NOMO-1 (cell line): ENCODE results near the gene ATF6.

ENCODE experiments used
- DNase-seq, 2 experiments: peaks; one replicate each; lab custom pipeline; 2025; ENCODE audit not compliant: unreplicated experiment in 2 of 2; lab: John Stamatoyannopoulos, UW

ATF6 gene

DNA sequence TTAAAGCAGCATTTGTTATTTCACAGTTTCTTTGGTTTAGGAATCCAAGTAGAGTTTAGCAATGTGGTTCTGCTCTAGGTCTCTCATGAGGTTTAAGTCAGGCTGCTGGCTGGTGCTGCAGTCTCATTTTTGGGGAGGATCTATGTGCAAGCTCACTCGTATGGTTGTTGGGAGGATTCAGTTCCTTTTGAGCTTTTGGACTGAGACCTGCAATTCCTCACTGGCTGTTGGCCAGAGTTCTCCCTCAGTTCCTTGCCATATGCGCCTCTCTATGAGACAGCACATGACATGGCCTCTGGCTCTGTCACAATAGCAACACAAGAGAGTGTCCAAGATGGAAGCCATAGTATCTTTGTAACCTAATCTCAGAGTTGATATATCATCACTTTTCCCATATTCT lies 166.5 kb downstream of the ATF6 start:
- no peak for DNase-seq

DNA sequence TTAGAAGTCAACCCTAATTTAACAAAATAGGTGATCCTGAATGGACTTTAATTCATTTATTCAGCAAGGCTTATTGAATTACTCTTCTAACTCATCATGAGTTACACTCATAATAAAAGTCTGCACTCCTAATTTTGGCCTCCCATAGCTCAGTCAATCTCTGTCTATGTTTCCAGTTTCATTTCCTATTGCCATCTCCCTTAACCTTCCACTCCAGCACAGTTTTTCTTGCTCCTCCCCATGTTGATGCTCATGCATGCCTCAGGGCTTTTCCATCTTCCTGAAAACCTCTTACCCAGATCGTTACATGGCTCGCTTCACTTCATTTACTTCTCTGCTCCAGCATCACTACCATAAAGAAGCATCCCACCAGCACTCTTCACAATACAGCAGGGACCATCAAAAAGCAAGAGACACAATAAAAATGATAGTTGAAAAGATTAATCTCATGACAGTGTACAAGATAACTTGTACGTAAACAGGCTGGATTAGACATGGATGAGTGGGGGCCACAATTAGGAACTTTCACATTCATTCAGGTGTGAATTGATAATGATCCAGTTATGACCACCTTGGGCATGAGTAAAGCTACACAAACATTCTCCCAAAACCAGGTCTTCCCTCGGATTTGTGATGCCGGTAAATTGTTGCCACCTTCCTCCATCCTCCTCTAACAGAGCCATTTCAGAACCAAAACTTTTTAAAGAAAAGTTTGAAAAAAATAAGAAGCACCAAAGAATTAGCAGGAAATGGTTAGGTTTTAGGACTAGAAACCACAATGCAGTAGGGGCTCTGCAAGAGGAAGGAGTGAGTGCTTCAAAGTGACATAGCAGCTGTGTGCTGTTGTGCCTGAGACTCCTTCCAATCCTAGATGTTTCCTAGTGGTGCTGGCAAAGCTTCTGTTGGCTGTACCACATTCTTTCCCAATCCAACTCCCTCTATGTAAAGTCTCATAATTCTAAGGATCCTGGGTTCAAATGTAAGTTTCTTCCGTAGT lies 167.8 kb downstream of the ATF6 start:
- DNase-seq: peak in 1 of 2 experiments; percentile 9

- no peak for DNase-seq
These were observed 169.1 kb downstream of the ATF6 start for GRCh38 chr1:161935264-161935663.

- no peak for DNase-seq
These were observed 170.7 kb downstream of the ATF6 start for GRCh38 chr1:161936786-161937185.

DNA sequence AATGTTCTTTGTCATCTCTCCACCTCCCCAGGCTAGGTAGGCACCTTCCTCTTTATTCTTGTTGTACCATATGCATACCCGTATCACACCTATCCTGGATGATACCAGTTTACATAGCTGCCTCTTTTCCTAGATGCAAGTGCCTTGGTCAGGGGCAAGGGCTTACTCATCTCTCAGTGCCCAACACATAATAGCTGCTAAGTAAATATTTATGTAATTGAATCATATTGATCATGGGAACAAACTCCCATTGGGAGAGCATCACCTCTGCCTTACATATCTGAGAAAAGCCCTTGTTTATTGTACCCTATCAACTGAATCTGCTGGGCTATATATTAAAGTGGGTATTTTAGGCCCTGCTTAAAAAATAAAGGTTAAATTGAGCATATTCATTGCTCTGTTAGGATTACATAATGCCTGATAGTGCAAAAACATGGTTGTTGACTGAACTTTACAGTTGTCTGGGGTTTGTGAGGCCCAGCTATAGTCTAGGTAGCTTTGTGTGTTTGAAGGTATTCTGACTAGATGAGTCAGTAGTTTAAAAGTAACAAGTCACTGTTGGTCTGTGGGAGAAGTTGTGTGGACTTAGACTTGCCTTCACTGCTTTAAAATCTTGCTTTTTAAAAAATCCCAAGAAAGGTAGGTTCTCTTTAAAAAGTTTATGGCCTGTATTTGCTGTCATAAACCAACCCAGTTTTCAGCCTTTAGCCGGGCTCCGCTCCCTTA lies 174.9 kb downstream of the ATF6 start:
- no peak for DNase-seq

DNA sequence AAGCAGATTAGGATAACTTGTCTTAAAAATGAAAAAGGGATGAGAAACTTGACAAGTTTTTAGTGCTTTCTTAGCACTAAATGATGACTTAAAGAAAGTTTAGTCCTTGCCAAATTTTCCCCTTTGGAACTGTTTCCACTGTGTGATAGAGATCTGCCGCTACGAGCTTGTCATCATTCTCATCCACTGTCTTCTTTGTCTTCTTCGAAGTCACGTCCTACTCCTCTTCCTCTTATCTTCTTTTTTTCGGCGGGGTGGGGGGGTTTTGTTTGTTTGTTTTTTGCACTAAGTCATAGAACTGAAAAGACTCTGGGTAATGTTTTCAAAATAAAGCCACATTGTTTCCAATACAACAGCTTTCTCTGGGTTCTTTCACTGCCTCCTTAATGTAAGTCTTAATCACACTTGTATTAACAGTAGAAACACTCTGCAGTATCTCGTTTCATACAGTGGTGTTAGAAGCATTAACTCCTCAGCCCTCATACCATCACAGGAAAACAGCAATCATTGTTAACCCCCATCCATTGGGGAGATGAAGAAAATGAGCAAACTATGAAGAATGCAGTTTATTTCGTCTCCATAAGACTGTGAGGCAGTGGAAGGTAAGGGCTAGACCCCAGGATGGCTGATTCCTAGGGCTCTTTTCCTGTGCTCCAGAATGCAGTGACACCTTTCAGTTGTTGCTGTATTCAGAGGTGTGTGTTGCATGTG lies 175.8 kb downstream of the ATF6 start:
- DNase-seq: no peak

DNA sequence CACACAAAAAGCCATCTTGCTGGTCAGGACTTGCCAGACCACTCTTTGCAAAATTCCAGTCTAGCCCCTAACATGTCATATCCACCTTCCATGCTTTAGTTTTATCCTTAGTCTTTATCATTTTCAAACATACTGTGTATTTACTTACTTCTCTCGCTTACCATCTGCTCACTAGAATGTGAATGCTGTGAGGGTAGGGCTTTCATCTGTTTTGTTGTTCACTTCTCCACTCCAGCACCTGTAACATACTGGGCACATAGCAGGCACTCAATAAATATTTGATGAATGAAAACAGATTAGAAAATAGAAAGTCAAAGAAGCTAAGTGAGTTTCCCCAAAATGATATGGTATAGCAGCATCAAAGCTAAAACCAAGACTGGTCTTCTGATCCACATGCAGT lies 177.6 kb downstream of the ATF6 start:
- DNase-seq: no peak

DNA sequence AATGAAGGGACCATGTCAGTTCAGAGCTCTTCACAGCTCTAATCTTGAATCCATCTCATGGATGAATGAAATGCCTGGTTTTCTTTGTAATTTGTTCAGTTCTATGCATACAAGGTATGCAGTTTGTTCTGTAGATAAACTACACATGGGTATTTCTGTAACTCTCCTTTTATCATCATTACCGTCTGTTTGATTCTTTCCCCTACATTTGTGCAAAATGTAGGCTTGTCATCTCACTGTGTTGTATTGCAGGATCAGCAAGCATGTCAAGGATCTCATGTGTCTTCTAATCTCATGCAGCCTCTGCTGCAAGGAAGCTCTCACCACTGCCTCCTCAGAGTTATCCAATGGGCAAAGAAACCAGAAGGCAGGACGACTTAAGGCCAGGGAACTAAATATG lies 178.3 kb downstream of the ATF6 start:
- no peak for DNase-seq

DNA sequence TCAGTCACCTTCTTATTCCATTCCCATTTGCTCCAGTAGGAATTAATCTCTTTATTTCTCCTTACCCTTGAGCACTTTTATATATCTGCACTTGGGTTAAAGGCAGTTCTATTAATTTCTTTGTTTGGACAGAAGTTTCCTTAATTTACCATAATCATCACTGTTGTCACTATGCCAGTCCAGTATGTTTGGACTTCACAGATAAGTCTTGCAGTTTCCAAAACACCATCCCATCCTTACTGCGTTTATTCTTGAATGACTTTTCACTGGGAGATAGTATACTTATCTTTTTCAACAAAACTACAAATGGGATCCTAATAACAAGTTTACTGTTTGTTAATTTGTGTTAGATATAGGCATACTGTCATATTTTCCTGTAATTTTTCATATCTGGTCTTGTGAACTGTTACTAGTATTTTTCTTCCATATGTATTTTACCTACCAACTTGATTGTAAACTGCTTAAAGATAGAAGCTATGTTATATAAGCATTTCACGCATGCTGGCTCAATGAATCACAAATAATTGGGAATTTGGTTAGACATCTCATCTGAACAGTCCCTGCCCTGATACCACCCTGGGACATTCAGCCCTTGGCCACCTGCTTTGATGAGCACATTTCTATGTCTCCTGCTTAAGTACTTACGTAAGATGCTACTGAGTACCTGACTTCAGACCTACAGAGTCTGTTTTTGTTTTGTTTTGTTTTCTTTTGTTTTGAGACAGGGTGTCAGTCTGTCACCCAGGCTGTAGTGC lies 179.4 kb downstream of the ATF6 start:
- no peak for DNase-seq

DNA sequence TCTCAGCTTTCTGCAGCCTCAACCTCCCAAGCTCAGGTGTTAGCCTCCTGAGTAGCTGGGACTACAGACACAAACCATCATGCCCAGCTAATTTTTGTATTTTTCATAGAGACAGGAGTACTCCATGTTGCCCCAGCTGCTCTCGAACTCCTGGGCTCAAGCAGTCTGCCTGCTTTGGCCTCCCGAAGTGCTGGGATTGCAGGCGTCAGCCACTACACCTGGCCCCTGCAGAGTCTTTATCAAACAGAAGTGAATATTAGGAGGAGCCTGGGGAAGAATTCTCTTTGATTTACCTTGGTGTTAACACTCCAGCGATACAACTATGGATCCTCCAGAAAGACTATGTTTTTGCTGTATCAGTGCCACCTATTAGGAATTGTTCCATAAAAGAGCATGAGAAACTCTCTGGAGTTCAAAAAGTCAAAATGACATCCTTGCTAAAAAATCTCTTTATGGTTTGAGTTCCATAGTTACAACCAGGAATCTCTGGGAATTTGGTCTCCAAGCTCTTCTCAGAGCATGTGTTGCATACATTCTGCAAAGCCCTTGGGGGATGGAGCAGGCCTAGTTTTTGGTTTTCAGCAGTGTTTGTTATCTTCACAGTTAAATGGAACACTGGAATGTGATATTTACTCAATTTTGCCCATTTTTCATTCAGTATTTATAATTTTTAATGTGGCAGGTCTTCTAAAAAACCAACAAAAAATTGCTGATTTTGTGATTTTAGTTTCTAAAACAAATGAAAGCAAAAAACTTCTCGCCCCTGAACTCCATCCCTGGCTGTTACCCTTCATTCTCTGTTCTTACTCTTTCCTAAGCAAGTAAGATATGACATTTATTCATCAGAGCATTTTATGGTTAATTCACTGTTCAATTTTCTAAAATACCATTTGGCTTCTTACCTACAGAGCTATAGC lies 180.2 kb downstream of the ATF6 start:
- DNase-seq: no peak

GRCh38 chr1:161948435-161948834 lies 182.3 kb downstream of the ATF6 start:
- peak; percentile 5 to 69 for DNase-seq

- DNase-seq: no peak
These were observed 183.4 kb downstream of the ATF6 start for GRCh38 chr1:161949548-161949947.

DNA sequence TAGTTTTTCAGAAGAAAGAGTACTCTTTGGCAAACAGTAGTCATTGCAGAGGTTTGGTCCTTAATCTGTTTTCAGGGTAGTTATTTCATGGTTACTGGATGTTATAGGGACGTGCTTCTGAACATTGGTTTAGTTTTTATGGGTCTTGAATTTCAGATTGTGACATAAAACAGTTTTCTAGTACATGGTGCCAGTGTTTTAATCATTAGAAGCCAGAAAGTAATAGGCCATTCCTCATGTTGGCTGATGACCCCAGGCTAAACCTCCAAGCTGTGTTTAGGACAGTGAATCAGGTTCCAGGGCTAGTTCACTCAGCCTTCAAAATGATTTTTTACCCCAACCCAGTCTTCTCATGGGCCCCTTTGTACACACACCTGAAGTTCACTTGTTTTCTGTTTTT lies 184.3 kb downstream of the ATF6 start:
- DNase-seq: no peak

DNA sequence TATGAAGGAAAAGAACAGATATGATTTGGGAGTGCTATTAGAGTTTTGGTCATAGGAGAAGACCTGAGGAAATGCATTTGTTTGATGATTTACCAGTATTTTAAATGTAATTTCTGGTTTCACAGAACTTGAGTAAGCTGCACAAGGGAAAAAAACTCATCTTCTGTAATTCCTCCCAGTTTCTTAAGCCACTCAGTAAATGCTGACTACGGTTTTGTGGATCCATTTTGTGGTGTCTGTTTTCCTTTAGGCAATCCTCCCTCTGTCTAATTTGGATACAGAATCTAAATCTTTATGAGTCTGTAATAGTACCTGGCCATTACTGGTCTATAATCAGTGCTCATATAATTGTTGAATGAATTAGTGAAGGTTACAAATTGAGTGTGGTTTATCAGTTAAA lies 185.5 kb downstream of the ATF6 start:
- no peak for DNase-seq

- no peak for DNase-seq
These were observed 186.6 kb downstream of the ATF6 start for GRCh38 chr1:161952607-161953172.

DNA sequence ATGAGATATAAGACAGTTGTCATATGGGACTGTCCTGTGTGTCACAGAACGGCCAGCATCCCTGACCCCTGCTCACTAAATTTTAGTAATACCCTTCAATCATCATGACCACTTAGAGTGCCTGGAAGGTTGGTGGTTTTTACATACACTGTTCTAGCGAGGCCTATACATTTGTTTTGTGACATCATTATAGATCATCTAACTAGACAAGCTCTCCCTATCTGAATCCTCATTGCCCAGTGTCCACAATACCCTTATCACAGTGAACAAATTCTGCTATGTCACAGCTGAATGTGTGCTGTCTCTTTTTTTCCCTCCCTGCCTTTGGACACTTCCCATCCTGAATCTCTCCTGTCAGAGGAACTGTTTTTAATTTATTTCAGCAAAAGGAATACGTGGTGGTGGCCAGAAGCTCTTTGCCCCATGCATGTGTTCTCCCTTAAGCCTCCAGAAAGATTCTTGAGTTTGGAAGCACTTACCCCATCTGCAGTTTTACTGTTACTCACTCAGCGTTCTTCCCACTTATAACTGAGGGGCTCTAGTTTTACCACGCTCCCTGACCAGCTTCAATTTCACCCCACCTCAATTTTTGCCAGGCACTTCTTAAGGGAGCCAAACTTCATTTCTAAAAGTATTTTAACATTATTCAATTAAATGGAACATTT lies 187.3 kb downstream of the ATF6 start:
- DNase-seq: no peak

GRCh38 chr1:161954050-161954449 lies 187.9 kb downstream of the ATF6 start:
- DNase-seq: peak in 1 of 2 experiments; percentile 1

DNA sequence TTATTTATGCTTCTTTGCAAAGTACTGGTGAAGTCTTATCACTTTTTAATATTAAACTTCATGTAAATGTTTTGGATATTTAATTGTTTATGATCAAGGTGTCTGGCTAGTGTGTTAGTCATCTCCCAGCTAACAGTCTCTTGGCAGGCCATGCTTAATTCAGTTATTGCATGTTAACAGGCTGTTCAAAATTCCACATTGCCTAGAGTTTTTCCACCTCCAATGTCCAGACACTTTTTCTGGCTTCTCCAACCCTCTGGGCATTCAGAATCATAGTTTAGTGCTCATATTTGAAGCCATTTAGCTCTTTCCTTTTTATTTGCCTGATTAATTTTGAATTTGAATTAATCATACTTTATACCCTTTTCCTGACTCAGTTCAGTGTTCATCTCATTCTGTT lies 188.3 kb downstream of the ATF6 start:
- no peak for DNase-seq

- DNase-seq: no peak
These were observed 189.5 kb downstream of the ATF6 start for GRCh38 chr1:161955606-161956005.
